Trophoblast cell (in vitro differentiated cells and primary cell): ENCODE results near the gene RPRD1B.

Experiments
- DNase-seq, 2 donors: peaks; one replicate each; pipeline ENCODE4 v3.0.0-alpha.2; 2016
- H2AFZ ChIP-seq: 2 replicates; pipeline ENCODE4 v1.6.1; 2013; ENCODE audit warnings: low read length, moderate library complexity, mild to moderate bottlenecking; ENCODE audit not compliant: insufficient read depth, poor library complexity
- H2AK5ac ChIP-seq: 2 replicates; pipeline ENCODE4 v1.6.1; 2013; ENCODE audit warnings: mild to moderate bottlenecking, low read length
- H2BK120ac ChIP-seq: 2 replicates; pipeline ENCODE4 v1.6.1; 2013; ENCODE audit warnings: low read length, mild to moderate bottlenecking, moderate library complexity; ENCODE audit not compliant: insufficient read depth, poor library complexity
- H2BK12ac ChIP-seq: 2 replicates; pipeline ENCODE4 v1.6.1; 2013; ENCODE audit warnings: mild to moderate bottlenecking, low read length, moderate library complexity
- H2BK5ac ChIP-seq: 2 replicates; pipeline ENCODE4 v1.6.1; 2013; ENCODE audit warnings: low read length, low read depth, moderate library complexity, mild to moderate bottlenecking; ENCODE audit not compliant: poor library complexity
- H3K14ac ChIP-seq: 2 replicates; pipeline ENCODE4 v1.6.1; 2013; ENCODE audit warnings: mild to moderate bottlenecking, low read length
- H3K18ac ChIP-seq: 2 replicates; pipeline ENCODE4 v1.6.1; 2013; ENCODE audit warnings: mild to moderate bottlenecking, low read length
- H3K23ac ChIP-seq: 2 replicates; pipeline ENCODE4 v1.6.1; 2013; ENCODE audit warnings: low read length
- H3K27ac ChIP-seq: 2 replicates; pipeline ENCODE4 v1.5.1; 2013; ENCODE audit warnings: low read depth, mild to moderate bottlenecking, inconsistent platforms, low read length, moderate library complexity
- H3K27me3 ChIP-seq: 2 replicates; pipeline ENCODE4 v1.6.1; 2013; ENCODE audit warnings: inconsistent platforms, mild to moderate bottlenecking, low read length, moderate library complexity; ENCODE audit not compliant: insufficient read depth
- H3K36me3 ChIP-seq, 2 experiments: 1 replicate in 1 of 2; 2 replicates in 1 of 2; pipeline ENCODE4 v1.6.1; 2013; ENCODE audit warnings: low read length in 2 of 2, mild to moderate bottlenecking in 2 of 2, moderate library complexity in 1 of 2; ENCODE audit not compliant: insufficient read depth in 2 of 2, control insufficient read depth in 1 of 2
- H3K4ac ChIP-seq: 2 replicates; pipeline ENCODE4 v1.6.1; 2013; ENCODE audit warnings: low read depth, mild to moderate bottlenecking, low read length, moderate library complexity
- H3K4me1 ChIP-seq, 2 experiments: 1 replicate in 1 of 2; 2 replicates in 1 of 2; pipeline ENCODE4 v1.6.1; 2013; ENCODE audit warnings: low read length in 2 of 2, mild to moderate bottlenecking in 2 of 2, moderate library complexity in 1 of 2; ENCODE audit not compliant: insufficient read depth in 2 of 2, control insufficient read depth in 1 of 2
- H3K4me2 ChIP-seq: 2 replicates; pipeline ENCODE4 v1.6.1; 2013; ENCODE audit warnings: inconsistent platforms, mild to moderate bottlenecking, low read length, moderate library complexity
- H3K4me3 ChIP-seq: 2 replicates; pipeline ENCODE4 v1.5.1; 2013; ENCODE audit warnings: mild to moderate bottlenecking, low read depth, low read length, inconsistent platforms
- H3K79me1 ChIP-seq: one replicate; pipeline ENCODE4 v1.6.1; 2013; ENCODE audit warnings: low read length
- H3K79me2 ChIP-seq: 2 replicates; pipeline ENCODE4 v1.6.1; 2013; ENCODE audit warnings: low read length, mild to moderate bottlenecking; ENCODE audit not compliant: control insufficient read depth, insufficient read depth, poor library complexity
- H3K9ac ChIP-seq: 2 replicates; pipeline ENCODE4 v1.6.1; 2013; ENCODE audit warnings: mild to moderate bottlenecking, low read length
- H3K9me3 ChIP-seq: 2 replicates; pipeline ENCODE4 v1.6.1; 2013; ENCODE audit warnings: low read depth, mild to moderate bottlenecking, control low read depth, inconsistent platforms, low read length; ENCODE audit not compliant: insufficient read depth
- H4K12ac ChIP-seq: 2 replicates; pipeline ENCODE4 v1.6.1; 2013; ENCODE audit warnings: low read depth, mild to moderate bottlenecking, low read length, moderate library complexity
- H4K8ac ChIP-seq: 2 replicates; pipeline ENCODE4 v1.6.1; 2013; ENCODE audit warnings: low read depth, mild to moderate bottlenecking, low read length, moderate library complexity
- H4K91ac ChIP-seq: one replicate; pipeline ENCODE4 v1.6.1; 2013; ENCODE audit warnings: low read depth, mild to moderate bottlenecking, low read length, moderate library complexity
- WGBS: extraction: QIAGEN DNeasy Blood & Tissue Kit; methylation state at CpG from one replicate; pipeline ENCODE4 v1.1.7; 2013; ENCODE audit warnings: missing lambda C conversion rate; ENCODE audit not compliant: insufficient read length, insufficient coverage; ENCODE audit errors: extremely low coverage; 5-methylcytosine and 5-hydroxymethylcytosine counted together

Gene RPRD1B

DNA sequence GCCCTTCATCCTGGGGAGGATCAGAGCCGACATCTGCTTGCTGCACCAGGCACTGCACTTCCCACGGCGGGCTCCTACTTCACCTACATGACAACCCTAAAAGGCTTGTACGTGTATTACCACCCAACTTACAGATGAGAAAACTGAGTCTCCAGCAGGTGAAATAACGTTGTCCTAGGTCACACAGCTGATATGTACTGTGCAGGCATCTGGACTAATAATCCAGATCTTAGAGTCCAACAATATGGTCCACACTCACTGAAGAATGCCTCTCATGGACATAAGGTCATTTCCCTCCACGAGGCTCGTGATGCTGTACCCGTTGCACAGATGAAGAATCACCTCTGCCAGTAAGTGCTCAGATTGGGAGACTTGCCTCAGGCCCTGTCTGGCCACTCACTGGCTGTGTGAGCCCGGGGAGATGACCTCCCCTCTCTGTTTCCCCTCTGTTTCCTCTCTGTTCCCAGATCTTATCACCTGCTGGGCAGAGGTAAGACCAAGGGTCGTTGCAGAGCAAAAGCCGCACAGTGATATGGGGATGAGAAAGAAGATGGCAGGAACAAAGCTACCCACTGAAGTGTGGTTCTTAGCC lies 99.5 kb downstream of the RPRD1B start:
- Histone ChIP-seq H3K4ac (no peak overlapping the region), H3K23ac (no peak overlapping the region), H4K91ac (peak overlapping the region; percentile 25), H2BK12ac (peak overlapping the region; percentile 37), H3K79me2 (no peaks in the 10 kb centered on the region), H2BK5ac (no peak overlapping the region), H3K4me2 (no peak overlapping the region), H3K14ac (no peak overlapping the region), H3K4me1 (peaks cover 38% of the 10 kb centered on the region in 2 experiments), H3K18ac (peak overlapping the region; percentile 41), H3K9ac (no peak overlapping the region), H2AFZ (no peak overlapping the region), H3K36me3 (peaks cover 61 to 69% of the 10 kb centered on the region in 2 experiments), H2BK120ac (no peak overlapping the region), H4K12ac (no peak overlapping the region), H3K79me1 (peaks cover 29% of the 10 kb centered on the region), H4K8ac (no peak overlapping the region), H3K27ac (no peak overlapping the region), H3K27me3 (no peaks in the 10 kb centered on the region), H3K9me3 (peaks cover 5% of the 10 kb centered on the region), H3K4me3 (no peak overlapping the region), H2AK5ac (no peak overlapping the region)
- no CpG with 5 or more reads among the region's 11 CpGs for WGBS
- no peak for DNase-seq

DNA sequence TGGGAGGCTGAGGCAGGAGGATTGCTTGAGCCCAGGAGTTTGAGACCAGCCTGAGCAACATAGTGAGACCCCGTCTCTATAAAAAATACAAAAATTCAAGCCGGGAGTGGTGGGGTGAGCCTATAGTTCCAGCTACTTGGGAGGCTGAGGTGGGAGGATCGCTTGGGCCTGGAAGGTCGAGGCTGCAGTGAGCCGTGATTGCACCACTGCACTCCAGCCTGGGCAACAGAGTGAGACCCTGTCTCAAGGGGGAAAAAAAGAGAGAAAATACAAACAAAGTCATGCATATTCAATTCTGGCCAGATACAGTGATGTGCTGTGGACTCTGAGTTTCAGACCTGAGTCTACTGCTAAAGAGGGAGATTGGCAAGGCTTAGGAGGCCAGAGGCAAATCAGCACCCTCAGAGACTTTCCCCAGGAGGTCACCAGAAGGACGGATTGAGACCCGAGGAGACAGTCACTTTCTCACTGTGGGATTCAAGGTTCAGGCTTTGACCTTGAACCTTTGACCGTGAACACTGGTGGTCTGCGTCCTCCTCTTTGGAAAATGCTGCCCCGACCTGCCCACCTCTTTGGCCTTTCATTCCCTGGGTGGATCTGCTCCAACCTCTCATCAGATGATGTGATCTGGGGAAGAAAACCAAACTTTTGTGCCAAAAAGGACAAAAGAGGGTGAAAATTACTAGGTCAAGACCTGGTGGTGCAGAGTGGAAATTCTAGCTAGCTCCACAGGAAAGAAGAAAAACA lies 100.3 kb downstream of the RPRD1B start:
- no peaks in the 10 kb centered on the region for H3K27me3 ChIP-seq
- H3K4me2 ChIP-seq: no peak overlapping the region
- peak overlapping the region; percentile 64 for H4K91ac ChIP-seq
- peak overlapping the region; percentile 25 for H2BK5ac ChIP-seq
- H2AK5ac ChIP-seq: peak overlapping the region; percentile 67
- H3K27ac ChIP-seq: peak overlapping the region; percentile 6
- no peak overlapping the region for H3K4ac ChIP-seq
- H3K36me3 ChIP-seq: peaks cover 62 to 75% of the 10 kb centered on the region in 2 experiments
- H3K9ac ChIP-seq: no peak overlapping the region
- no peak overlapping the region for H3K4me3 ChIP-seq
- peaks cover 7% of the 10 kb centered on the region for H3K9me3 ChIP-seq
- peak overlapping the region; percentile 39 for H2BK120ac ChIP-seq
- H2AFZ ChIP-seq: peak overlapping the region; percentile 1
- no peak overlapping the region for H4K12ac ChIP-seq
- no peak overlapping the region for H3K23ac ChIP-seq
- peak overlapping the region; percentile 53 for H3K18ac ChIP-seq
- H2BK12ac ChIP-seq: peak overlapping the region; percentile 80
- peaks cover 26% of the 10 kb centered on the region for H3K79me1 ChIP-seq
- peak overlapping the region; percentile 37 for H4K8ac ChIP-seq
- no peak for DNase-seq
- WGBS: no CpG with 5 or more reads among the region's 10 CpGs
- H3K4me1 ChIP-seq: peaks cover 34 to 36% of the 10 kb centered on the region in 2 experiments
- H3K79me2 ChIP-seq: no peaks in the 10 kb centered on the region
- H3K14ac ChIP-seq: peak overlapping the region; percentile 37

DNA sequence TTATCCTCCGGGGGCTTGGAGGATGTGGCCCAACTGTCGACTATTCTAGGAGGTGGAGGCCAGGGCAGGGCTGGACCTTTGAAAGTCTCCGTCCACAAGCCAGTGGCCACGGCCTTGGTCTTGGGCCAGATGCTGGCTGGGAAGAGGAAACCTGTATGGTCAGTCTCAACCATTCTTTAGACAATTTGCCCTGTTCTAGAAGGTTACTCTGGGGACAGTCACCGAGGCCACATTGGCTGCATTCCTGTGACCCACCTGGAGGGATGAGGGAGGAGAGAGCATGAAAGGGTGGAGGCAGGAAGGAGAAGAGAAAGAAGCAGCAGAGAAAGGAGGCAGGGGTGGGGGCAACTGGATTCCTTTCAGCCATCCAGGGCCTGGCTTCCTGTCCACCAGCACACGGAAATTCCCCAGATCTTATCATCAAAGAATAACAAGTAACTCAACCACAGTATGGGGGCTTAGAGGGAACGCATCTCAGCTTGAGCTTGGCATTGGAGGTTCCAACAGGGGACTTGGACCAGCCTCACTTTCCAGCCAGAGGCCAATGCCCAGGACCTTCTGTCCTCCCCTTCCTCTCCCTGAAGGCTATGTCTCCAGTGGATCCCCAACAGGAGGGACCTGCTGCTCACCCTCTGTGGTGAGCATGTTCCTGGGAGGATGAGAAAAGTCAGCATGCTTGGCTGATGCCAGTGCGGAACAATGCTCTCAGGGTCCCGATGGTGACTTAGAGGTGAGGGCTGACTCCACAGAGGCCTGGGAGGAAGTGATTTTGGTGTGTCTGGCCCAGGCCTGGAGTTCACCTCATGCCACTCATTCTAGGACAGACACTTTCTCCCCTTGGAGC lies 101.1 kb downstream of the RPRD1B start:
- H3K4ac ChIP-seq: no peak overlapping the region
- peak overlapping the region; percentile 38 for H2BK12ac ChIP-seq
- no peak overlapping the region for H2AFZ ChIP-seq
- H3K9ac ChIP-seq: no peak overlapping the region
- H3K23ac ChIP-seq: no peak overlapping the region
- peak overlapping the region; percentile 63 for H3K14ac ChIP-seq
- peak overlapping the region; percentile 59 for H2AK5ac ChIP-seq
- peaks cover 32 to 36% of the 10 kb centered on the region in 2 experiments for H3K4me1 ChIP-seq
- no CpG with 5 or more reads among the region's 9 CpGs for WGBS
- H2BK120ac ChIP-seq: peak overlapping the region; percentile 39
- H3K9me3 ChIP-seq: peaks cover 7% of the 10 kb centered on the region
- H3K18ac ChIP-seq: peak overlapping the region; percentile 44
- no peak overlapping the region for H3K4me3 ChIP-seq
- peak; percentile 50 to 78 for DNase-seq
- H3K27ac ChIP-seq: peak overlapping the region; percentile 63
- no peaks in the 10 kb centered on the region for H3K27me3 ChIP-seq
- H4K8ac ChIP-seq: no peak overlapping the region
- no peak overlapping the region for H4K12ac ChIP-seq
- H4K91ac ChIP-seq: peak overlapping the region; percentile 76
- no peaks in the 10 kb centered on the region for H3K79me2 ChIP-seq
- H3K79me1 ChIP-seq: peaks cover 25% of the 10 kb centered on the region
- H3K36me3 ChIP-seq: peaks cover 60 to 74% of the 10 kb centered on the region in 2 experiments
- H2BK5ac ChIP-seq: peak overlapping the region; percentile 63
- no peak overlapping the region for H3K4me2 ChIP-seq

DNA sequence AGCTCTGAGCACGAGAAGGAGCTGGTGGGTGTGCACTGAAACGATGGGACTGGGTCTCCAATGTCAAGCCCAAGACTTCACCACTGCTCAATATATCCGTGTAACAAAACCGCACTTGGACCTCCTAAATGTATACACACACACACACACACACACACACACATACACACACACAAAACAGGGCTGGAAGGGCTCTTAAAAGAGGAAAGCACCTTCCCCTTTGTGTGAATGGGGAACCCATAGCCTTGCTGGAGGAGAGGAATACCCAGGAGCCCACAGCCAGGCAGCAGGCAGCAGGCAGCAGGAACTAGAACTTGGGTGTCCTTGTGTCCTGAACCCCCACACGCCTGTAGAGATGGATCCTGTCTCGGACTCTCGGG lies 101.7 kb downstream of the RPRD1B start:
- H2BK12ac ChIP-seq: peak overlapping the region; percentile 38
- peaks cover 25% of the 10 kb centered on the region for H3K79me1 ChIP-seq
- peak overlapping the region; percentile 76 for H4K91ac ChIP-seq
- H3K4me2 ChIP-seq: no peak overlapping the region
- peak overlapping the region; percentile 44 for H3K18ac ChIP-seq
- H3K36me3 ChIP-seq: peaks cover 56 to 74% of the 10 kb centered on the region in 2 experiments
- no peak overlapping the region for H4K12ac ChIP-seq
- H3K4me3 ChIP-seq: no peak overlapping the region
- H3K27me3 ChIP-seq: no peaks in the 10 kb centered on the region
- H4K8ac ChIP-seq: no peak overlapping the region
- no peaks in the 10 kb centered on the region for H3K79me2 ChIP-seq
- H3K14ac ChIP-seq: peak overlapping the region; percentile 63
- H2BK5ac ChIP-seq: peak overlapping the region; percentile 63
- peak overlapping the region; percentile 6 for H2AK5ac ChIP-seq
- H3K9ac ChIP-seq: no peak overlapping the region
- WGBS: no CpG with 5 or more reads among the region's 7 CpGs
- DNase-seq: no peak
- peaks cover 7% of the 10 kb centered on the region for H3K9me3 ChIP-seq
- no peak overlapping the region for H3K23ac ChIP-seq
- H3K4ac ChIP-seq: no peak overlapping the region
- peaks cover 32 to 36% of the 10 kb centered on the region in 2 experiments for H3K4me1 ChIP-seq
- peak overlapping the region; percentile 63 for H3K27ac ChIP-seq
- peak overlapping the region; percentile 22 for H2BK120ac ChIP-seq
- no peak overlapping the region for H2AFZ ChIP-seq
